Hepatocyte (in vitro differentiated cells): ENCODE results near the gene STARD13.

Experiments used
- EZH2 ChIP-seq: fragments of 200-600 bp; sonication (generic); IDR thresholded peaks from 2 replicates; pipeline ENCODE4 v1.6.1; 2016; ENCODE audit warnings: antibody characterized with exemption, mild to moderate bottlenecking, borderline replicate concordance
- EZH2phosphoT487 ChIP-seq: fragments of 200-600 bp; sonication (generic); IDR thresholded peaks from one replicate; pipeline ENCODE4 v1.6.1; 2018; ENCODE audit warnings: antibody characterized with exemption, mild to moderate bottlenecking, low read depth, moderate library complexity; ENCODE audit not compliant: unreplicated experiment, severe bottlenecking
- TF ChIP-seq, protein P1 (sequence below): fragments of 200-600 bp; sonication (generic); IDR thresholded peaks from 2 replicates; pipeline ENCODE4 v1.5.1; 2016; ENCODE audit warnings: antibody characterized with exemption, mild to moderate bottlenecking; ENCODE audit not compliant: poor library complexity

DNA sequence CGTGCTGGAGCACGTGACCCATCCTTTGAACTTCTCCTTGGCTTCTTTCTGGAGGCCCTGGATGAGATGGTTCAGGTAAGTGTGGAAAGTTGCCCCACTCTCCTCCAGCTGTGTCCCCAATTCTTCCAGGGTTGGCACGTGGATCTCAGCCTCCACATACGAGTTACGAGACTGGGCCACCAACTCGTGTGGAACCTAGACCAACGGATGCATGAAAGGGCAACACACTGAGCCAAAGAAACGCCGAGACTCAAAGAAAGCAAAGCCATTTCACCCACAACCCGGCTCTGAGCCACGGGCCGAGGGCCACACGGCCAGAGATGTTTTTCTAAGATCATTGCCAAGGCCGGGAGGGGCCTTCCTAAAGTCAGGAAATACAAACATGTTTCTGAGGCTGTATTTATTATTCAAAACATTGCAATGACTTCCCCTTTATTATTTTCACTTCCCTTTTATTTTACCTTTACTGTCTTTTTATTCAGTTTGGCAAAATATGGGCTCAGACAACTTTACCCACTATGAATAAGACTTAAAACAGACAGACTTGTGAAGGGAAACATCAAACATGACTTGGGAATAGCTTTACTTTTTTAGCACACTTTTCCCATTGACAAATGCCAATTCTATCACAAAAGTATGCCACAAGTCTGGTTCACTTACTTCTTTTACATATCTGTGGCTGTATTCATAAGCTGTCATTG lies 174.7 kb downstream of the STARD13 start:
- TF ChIP-seq, protein P1, sequence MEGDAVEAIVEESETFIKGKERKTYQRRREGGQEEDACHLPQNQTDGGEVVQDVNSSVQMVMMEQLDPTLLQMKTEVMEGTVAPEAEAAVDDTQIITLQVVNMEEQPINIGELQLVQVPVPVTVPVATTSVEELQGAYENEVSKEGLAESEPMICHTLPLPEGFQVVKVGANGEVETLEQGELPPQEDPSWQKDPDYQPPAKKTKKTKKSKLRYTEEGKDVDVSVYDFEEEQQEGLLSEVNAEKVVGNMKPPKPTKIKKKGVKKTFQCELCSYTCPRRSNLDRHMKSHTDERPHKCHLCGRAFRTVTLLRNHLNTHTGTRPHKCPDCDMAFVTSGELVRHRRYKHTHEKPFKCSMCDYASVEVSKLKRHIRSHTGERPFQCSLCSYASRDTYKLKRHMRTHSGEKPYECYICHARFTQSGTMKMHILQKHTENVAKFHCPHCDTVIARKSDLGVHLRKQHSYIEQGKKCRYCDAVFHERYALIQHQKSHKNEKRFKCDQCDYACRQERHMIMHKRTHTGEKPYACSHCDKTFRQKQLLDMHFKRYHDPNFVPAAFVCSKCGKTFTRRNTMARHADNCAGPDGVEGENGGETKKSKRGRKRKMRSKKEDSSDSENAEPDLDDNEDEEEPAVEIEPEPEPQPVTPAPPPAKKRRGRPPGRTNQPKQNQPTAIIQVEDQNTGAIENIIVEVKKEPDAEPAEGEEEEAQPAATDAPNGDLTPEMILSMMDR = no peak
- TF ChIP-seq EZH2 = no peak
- no peak for TF ChIP-seq EZH2phosphoT487
